Stimulated activated CD4-positive, alpha-beta T cell treated with anti-CD3 and anti-CD28 coated beads, Interleukin-15, amount 100 ng/mL, for 24 hours (primary cell): ENCODE measurements around the gene AP3M1.
"Not testable (repeated sequence)": the region's sequence is repeated elsewhere in the genome, so short reads cannot be mapped to it uniquely, and the experiment has no call there.

Source experiments
- DNase-seq: peaks from one replicate; pipeline ENCODE4 v3.0.0-alpha.2; 2020

The AP3M1 gene

GRCh38 chr10:74150204-74150989 is at the start of gene AP3M1:
TSS of gene AP3M1 (minus strand) at chr10:74150828. CDS start at chr10:74138379, 12,449 bp downstream.
- peak; percentile 88 for DNase-seq

- no peak for DNase-seq
These were observed 48.7 kb upstream of the AP3M1 start for GRCh38 chr10:74199315-74199714.

- DNase-seq, result no peak
These were observed 44.4 kb upstream of the AP3M1 start for GRCh38 chr10:74194999-74195398.

- no peak for DNase-seq
These were observed 43.9 kb upstream of the AP3M1 start for GRCh38 chr10:74194545-74194944.

GRCh38 chr10:74190494-74190893 is 39.9 kb upstream of the AP3M1 start:
- no peak for DNase-seq

GRCh38 chr10:74189999-74190421 is 39.4 kb upstream of the AP3M1 start:
- DNase-seq, result no peak

- not testable (repeated sequence) for DNase-seq
These were observed 38.0 kb upstream of the AP3M1 start for GRCh38 chr10:74188617-74189016.

GRCh38 chr10:74187237-74187636 is 36.6 kb upstream of the AP3M1 start:
- no peak for DNase-seq

GRCh38 chr10:74186678-74187077 is 36.0 kb upstream of the AP3M1 start:
- DNase-seq, result no peak

GRCh38 chr10:74179111-74179710 is 28.6 kb upstream of the AP3M1 start:
- DNase-seq, result no peak

GRCh38 chr10:74178042-74178791 is 27.6 kb upstream of the AP3M1 start:
- no peak for DNase-seq

GRCh38 chr10:74177140-74177677 is 26.6 kb upstream of the AP3M1 start:
- peak; percentile 62 for DNase-seq

GRCh38 chr10:74176380-74177139 is 25.9 kb upstream of the AP3M1 start:
- peak; percentile 98 for DNase-seq

- DNase-seq, result no peak
These were observed 25.1 kb upstream of the AP3M1 start for GRCh38 chr10:74175510-74176379.

GRCh38 chr10:74174521-74174920 is 23.9 kb upstream of the AP3M1 start:
- no peak for DNase-seq

GRCh38 chr10:74171625-74172024 is 21.0 kb upstream of the AP3M1 start:
- DNase-seq, result no peak

- no peak for DNase-seq
These were observed 16.8 kb upstream of the AP3M1 start for GRCh38 chr10:74167443-74167842.

GRCh38 chr10:74165530-74165901 is 14.9 kb upstream of the AP3M1 start:
- no peak for DNase-seq

GRCh38 chr10:74164716-74165529 is 14.3 kb upstream of the AP3M1 start:
- no peak for DNase-seq

GRCh38 chr10:74163319-74164068 is 12.9 kb upstream of the AP3M1 start:
- no peak for DNase-seq
